DOHH2 (cell line): ENCODE measurements around the gene MUC5AC.

Experiments
- EZH2phosphoT487 ChIP-seq: fragments of 200-600 bp; sonication (generic); IDR thresholded peaks from 2 replicates; pipeline ENCODE4 v1.6.1; 2017; ENCODE audit warnings: borderline replicate concordance, mild to moderate bottlenecking, antibody characterized with exemption, low read length, moderate library complexity, mixed read lengths
- TF ChIP-seq, protein P1 (sequence below): fragments of 200-600 bp; sonication (generic); IDR thresholded peaks from one replicate; pipeline ENCODE4 v1.5.1; 2014; ENCODE audit warnings: antibody characterized with exemption, mild to moderate bottlenecking, low read depth, low read length; ENCODE audit not compliant: poor library complexity, severe bottlenecking

DNA sequence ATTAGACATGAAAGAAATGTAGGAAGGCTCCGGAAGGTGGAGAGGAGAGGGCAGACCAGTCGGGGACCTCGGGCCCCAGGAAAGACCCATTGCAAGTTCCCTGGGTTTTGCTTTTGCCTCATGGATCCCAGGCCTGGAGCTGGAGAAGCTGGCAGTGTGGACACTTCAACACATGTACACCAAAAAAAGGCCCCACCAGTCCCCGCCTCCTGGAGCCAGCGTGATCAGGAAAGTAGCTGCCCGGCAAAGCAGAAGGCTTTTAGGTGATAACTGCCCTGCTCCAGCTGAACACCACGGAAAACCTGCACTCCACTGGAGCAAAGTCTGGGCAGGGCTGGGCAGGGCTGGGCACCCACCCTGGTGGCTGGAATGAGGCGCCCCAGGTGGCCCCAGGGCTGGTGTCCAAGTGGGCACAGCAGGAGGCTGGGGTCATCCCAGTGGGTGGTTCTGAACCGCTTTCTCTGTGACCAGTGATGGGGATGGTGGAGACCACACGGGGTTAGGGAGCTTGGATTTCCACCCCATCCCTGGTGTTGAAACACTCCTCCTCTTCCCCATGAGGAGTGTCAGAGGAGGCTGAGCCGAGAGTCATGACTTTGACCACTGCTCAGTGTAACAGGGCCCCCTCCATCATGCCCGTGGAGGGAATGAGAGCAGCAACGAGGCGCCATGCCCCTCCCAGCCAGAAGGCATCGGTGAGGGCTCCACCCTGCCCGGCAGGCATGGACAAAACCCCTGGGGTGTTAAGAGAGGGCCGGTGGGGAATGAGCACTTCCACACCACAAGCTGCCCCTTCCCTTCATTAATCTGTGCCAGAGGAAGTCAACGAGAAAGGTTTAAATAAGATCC is 16.9 kb upstream of the MUC5AC start:
- TF ChIP-seq, protein P1, sequence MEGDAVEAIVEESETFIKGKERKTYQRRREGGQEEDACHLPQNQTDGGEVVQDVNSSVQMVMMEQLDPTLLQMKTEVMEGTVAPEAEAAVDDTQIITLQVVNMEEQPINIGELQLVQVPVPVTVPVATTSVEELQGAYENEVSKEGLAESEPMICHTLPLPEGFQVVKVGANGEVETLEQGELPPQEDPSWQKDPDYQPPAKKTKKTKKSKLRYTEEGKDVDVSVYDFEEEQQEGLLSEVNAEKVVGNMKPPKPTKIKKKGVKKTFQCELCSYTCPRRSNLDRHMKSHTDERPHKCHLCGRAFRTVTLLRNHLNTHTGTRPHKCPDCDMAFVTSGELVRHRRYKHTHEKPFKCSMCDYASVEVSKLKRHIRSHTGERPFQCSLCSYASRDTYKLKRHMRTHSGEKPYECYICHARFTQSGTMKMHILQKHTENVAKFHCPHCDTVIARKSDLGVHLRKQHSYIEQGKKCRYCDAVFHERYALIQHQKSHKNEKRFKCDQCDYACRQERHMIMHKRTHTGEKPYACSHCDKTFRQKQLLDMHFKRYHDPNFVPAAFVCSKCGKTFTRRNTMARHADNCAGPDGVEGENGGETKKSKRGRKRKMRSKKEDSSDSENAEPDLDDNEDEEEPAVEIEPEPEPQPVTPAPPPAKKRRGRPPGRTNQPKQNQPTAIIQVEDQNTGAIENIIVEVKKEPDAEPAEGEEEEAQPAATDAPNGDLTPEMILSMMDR: no peak
- TF ChIP-seq EZH2phosphoT487: no peak
